PC-3 (cell line): Measurements from ENCODE around the gene CLN6.

Experiments
- CTCF ChIP-seq: fragments of 300-600 bp; sonication (generic); conservative IDR thresholded peaks from 2 replicates; pipeline ENCODE4 v1.5.1; 2017; ENCODE audit warnings: antibody characterized with exemption, low read depth, mild to moderate bottlenecking, low read length
- EZH2 ChIP-seq: fragments of 300-600 bp; sonication (generic); IDR thresholded peaks from one replicate; pipeline ENCODE4 v1.6.1; 2017; ENCODE audit warnings: antibody characterized with exemption, mild to moderate bottlenecking, low read length; ENCODE audit not compliant: unreplicated experiment

GRCh38 chr15:68199340-68199739, 30.2 kb downstream of the CLN6 start:
- TF ChIP-seq CTCF (no peak), EZH2 (no peak)
